AG09309 (cell line): ENCODE measurements around the gene ZNF283.
"Not testable (repeated sequence)": the region's sequence is repeated elsewhere in the genome, so short reads cannot be mapped to it uniquely, and the experiment has no call there.

Source experiments
- DNase-seq: peaks from one replicate; pipeline ENCODE4 v3.0.0-alpha.2; 2010; ENCODE audit warnings: low read depth
- H3K4me3 ChIP-seq: 2 replicates; pipeline ENCODE4 v1.5.1; 2011; ENCODE audit warnings: mild to moderate bottlenecking, low read depth, low read length, moderate library complexity; ENCODE audit not compliant: control insufficient read depth
- TF ChIP-seq, protein P1 (sequence below): IDR thresholded peaks from 2 replicates; pipeline ENCODE4 v1.5.1; 2011; ENCODE audit warnings: mild to moderate bottlenecking, low read depth, low read length, inconsistent platforms; ENCODE audit not compliant: insufficient read depth, control insufficient read depth; ENCODE audit errors: missing control alignments

The ZNF283 gene

DNA sequence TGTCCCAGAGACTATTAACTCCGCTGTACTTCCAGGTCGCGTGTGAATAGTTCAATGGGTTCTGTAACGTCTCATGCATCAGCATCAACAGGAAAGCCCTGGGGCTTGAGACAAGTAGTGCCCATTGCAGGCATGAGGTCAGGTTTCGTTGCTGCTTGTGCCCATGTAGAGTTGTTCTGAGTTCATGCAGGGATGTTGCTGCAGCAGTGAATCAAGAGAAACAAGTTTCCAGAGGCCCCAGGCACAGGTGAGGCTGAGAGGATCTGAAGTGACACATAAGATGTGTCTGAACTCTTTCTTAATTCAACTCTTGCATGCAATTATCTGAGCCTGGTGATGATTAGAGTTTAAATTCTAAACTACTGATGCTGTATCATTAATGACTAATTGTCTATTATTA, 8.6 kb upstream of the ZNF283 start:
- TF ChIP-seq, protein P1, sequence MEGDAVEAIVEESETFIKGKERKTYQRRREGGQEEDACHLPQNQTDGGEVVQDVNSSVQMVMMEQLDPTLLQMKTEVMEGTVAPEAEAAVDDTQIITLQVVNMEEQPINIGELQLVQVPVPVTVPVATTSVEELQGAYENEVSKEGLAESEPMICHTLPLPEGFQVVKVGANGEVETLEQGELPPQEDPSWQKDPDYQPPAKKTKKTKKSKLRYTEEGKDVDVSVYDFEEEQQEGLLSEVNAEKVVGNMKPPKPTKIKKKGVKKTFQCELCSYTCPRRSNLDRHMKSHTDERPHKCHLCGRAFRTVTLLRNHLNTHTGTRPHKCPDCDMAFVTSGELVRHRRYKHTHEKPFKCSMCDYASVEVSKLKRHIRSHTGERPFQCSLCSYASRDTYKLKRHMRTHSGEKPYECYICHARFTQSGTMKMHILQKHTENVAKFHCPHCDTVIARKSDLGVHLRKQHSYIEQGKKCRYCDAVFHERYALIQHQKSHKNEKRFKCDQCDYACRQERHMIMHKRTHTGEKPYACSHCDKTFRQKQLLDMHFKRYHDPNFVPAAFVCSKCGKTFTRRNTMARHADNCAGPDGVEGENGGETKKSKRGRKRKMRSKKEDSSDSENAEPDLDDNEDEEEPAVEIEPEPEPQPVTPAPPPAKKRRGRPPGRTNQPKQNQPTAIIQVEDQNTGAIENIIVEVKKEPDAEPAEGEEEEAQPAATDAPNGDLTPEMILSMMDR, result no peak
- no peak for DNase-seq
- H3K4me3 ChIP-seq, result no peak overlapping the region

DNA sequence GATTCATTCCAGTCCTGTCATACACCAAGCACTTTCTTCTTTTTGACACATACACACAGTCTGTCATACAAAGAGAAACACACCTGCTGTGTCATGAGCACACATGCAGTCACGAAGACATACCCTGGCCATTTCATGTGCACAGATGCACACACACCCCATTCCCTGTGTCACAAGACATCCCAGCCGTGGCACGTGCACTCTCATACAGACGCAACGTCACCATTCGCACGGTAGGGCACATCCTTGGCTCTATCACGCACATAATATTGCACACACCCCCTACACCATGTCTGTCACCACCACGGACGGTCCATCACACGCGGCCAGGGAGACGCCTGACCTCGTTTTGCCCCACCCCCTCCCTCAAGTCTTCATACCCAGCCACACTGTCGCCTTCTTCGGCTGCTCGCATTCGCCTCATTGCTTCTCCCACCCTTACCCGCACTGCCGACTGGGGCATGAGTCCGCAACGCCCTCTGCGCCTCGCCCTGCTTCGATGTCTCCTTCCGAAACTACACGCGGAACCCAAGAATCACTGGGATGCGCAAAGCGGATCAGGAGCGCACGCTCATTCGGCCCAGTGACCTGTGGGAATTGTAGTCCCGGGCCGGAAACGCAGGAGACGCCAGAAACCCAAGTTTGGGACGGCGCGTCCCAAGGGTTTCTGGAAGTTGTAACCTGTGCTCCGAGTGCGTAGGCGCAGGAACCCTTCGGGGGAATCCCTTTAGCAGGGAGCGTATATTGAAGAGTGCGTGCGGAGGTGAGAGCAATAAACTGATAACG, 6.8 kb upstream of the ZNF283 start:
- TF ChIP-seq, protein P1, result no peak
- peak overlapping the region; percentile 44 for H3K4me3 ChIP-seq
- no peak for DNase-seq

DNA sequence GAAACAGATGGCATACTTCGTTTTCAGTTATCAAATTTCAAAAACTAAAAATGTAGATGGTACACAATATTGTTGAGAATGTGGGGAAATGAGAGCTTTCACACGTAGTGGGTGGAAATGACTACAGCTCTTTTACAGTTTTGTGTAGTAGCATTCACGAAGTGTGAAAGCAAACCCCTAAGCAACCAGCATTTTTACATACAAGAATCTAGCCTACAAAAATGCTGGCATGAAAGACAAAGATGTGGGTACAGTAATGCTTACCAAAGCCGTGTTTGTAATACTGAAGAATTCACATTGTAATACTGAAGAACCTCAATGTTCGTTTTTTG, 6.3 kb upstream of the ZNF283 start:
- no peak for DNase-seq
- TF ChIP-seq, protein P1, result no peak
- peak overlapping the region; percentile 44 for H3K4me3 ChIP-seq

DNA sequence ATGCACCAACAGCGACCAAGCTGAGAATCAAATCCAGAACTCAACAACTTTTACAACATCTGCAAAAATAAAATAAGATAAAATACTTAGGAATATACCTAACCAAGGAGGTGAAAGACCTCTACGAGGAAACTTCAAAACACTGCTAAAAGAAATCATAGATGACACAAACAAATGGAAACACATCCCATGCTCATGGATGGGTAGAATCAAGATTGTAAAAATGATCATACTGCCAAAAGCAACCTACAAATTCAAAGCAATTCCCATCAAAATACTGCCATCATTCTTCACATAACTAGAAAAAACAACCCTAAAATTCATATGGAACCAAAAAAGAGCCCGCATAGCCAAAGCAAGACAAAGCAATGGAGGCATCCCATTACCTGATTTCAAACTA, 3.3 kb upstream of the ZNF283 start:
- not testable (repeated sequence) for DNase-seq

DNA sequence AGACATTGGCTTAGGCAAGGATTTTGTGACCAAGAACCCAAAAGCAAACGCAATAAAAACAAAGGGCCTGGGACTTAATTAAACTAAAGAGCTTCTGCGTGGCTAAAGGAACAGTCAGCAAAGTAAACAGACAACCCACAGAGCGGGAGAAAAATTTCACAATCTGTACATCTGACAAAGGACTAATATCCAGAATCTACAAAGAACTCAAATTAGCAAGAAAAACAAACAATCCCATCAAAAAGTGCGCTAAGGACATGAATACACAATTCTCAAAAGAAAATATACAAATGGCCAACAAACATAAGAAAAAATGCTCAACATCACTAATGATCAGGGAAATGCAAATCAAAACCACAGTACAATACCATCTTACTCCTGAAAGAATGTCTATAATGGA, 2.5 kb upstream of the ZNF283 start:
- not testable (repeated sequence) for H3K4me3 ChIP-seq

More for the DNA sequence above, 3.3 kb upstream of the ZNF283 start:
- not testable (repeated sequence) for H3K4me3 ChIP-seq

DNA sequence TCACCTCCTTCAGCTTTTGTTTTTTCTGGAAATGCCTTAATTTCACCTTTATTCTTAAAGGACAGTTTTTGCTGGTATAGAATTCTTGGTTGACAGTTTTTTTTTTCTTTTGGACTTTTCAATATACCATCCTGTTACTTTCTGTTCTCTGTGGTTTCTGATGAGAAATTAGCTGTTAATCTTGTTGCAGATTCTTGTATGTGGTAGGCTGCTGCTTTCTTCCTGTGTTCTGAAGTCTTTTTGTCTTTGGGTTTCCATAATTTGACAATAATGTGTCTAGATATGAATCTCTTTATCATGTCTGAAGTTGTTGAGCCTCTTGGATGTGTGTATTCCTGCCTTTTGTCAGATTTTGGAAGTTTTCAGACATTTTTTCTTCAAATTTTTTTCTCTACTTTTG, 12.0 kb downstream of the ZNF283 start:
- TF ChIP-seq, protein P1, result no peak
- no peak for DNase-seq
- no peak overlapping the region for H3K4me3 ChIP-seq

More for the DNA sequence above, 2.5 kb upstream of the ZNF283 start:
- DNase-seq, result not testable (repeated sequence)

DNA sequence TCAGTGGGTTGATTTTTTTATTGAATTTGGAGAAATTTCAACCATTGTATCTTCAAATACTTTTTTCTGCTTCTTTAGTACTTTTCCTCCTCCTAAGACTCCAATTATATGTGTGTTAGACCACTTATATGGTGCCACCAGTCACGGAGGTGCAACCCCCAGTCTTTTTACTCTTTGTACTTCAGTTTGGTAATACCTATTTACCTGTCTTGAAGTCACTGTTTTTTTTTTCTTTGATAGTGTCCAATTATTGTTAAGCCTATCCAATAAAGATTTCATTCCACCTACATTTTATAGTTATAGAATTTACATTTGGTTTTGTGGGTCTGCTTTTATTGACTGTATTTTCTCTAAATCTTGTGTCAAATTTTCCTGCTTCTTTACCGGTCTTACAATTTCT, 14.9 kb downstream of the ZNF283 start:
- no peak for DNase-seq
- TF ChIP-seq, protein P1, result no peak
- H3K4me3 ChIP-seq, result no peak overlapping the region

DNA sequence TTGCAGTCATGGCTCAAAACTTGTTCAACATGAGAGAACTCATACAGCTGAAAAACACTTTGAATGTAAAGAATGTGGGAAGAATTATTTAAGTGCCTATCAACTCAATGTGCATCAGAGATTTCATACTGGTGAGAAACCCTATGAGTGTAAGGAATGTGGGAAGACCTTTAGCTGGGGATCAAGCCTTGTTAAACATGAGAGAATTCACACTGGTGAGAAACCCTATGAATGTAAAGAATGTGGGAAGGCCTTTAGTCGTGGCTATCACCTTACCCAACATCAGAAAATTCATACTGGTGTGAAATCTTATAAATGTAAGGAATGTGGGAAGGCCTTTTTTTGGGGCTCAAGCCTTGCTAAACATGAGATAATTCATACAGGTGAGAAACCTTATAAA, 20.1 kb downstream of the ZNF283 start:
- no peak overlapping the region for H3K4me3 ChIP-seq
- TF ChIP-seq, protein P1, result no peak
- no peak for DNase-seq
